Endothelial cell of umbilical vein (primary cell): ENCODE measurements around the gene ACO2. TPM values are rescaled to one million over a fixed set of nuclear protein-coding genes. Genes with fewer than 3 reads are reported as not detected.

Experiments
- BruUV-seq: library from RNA; stranded (reverse); fragments of 400-500 nt; replicated peaks from 2 replicates; lab custom pipeline; 2021; lab: Mats Ljungman, UMichigan
- CTCF ChIA-PET: fragments of 300-600, 350-600 bp; sonication (Branson Sonifier 250); formaldehyde crosslinking; loops from one replicate; lab custom pipeline; 2021; ENCODE audit warnings: antibody characterized with exemption, inconsistent platforms; lab: Charles Lee
- POLR2A ChIA-PET: fragments of 300-600, 350-600 bp; sonication (Branson Sonifier 250); formaldehyde crosslinking; loops from one replicate; lab custom pipeline; 2021; ENCODE audit warnings: antibody characterized with exemption, inconsistent platforms; lab: Charles Lee
- DNase-seq: peaks from one replicate; pipeline ENCODE4 v3.0.0-alpha.2; 2011; ENCODE audit warnings: low read depth, low spot score
- FAIRE-seq: peaks from 2 replicates; lab custom pipeline; 2011; peaks lifted over from hg19 to GRCh38; lab: Jason Lieb, UNC
- H2AFZ ChIP-seq: 2 replicates; pipeline ENCODE4 v1.6.0; 2012; ENCODE audit warnings: low read depth, low read length, control low read depth, inconsistent platforms
- H3K27ac ChIP-seq: 2 replicates; pipeline ENCODE4 v1.5.1; 2011; ENCODE audit warnings: low read depth, mild to moderate bottlenecking, control low read depth, low read length, moderate library complexity; ENCODE audit not compliant: insufficient read depth
- H3K27me3 ChIP-seq, 2 experiments: 2 replicates each; pipeline versions ENCODE4 v1.6.0 to v1.6.1; 2011; ENCODE audit warnings: low read length in 2 of 2, mixed read lengths in 1 of 2; ENCODE audit not compliant: control insufficient read depth in 2 of 2, insufficient read depth in 2 of 2
- H3K36me3 ChIP-seq, 2 experiments: 2 replicates in 1 of 2; 3 replicates in 1 of 2; pipeline ENCODE4 v1.5.1; 2011; ENCODE audit warnings: low read length in 2 of 2, mild to moderate bottlenecking in 1 of 2, moderate library complexity in 1 of 2; ENCODE audit not compliant: control insufficient read depth in 2 of 2, insufficient read depth in 2 of 2; ENCODE audit errors: extremely low read depth in 1 of 2
- H3K4me1 ChIP-seq: 3 replicates; pipeline ENCODE4 v1.5.1; 2011; ENCODE audit warnings: mild to moderate bottlenecking, low read length; ENCODE audit not compliant: control insufficient read depth, insufficient read depth; ENCODE audit errors: extremely low read depth
- H3K4me2 ChIP-seq: 2 replicates; pipeline ENCODE4 v1.6.1; 2011; ENCODE audit warnings: low read length, control low read depth, mixed read lengths; ENCODE audit not compliant: insufficient read depth
- H3K4me3 ChIP-seq, 3 experiments: fragments of 200-600 bp in 1 of 3; sonication (generic), shearing (Covaris generic) in 1 of 3; replicated peaks in 1 of 3; 2 replicates each; pipeline ENCODE4 v1.5.1; 2011 to 2016; ENCODE audit warnings: control low read depth in 3 of 3, low read length in 3 of 3, mild to moderate bottlenecking in 2 of 3, inconsistent platforms in 1 of 3, low read depth in 1 of 3, moderate library complexity in 1 of 3; ENCODE audit not compliant: insufficient read depth in 1 of 3
- H3K79me2 ChIP-seq: 2 replicates; pipeline ENCODE4 v1.6.0; 2012; ENCODE audit warnings: low read length, inconsistent platforms; ENCODE audit not compliant: control insufficient read depth, insufficient read depth
- H3K9ac ChIP-seq: replicated peaks from 2 replicates; pipeline ENCODE3; 2011; ENCODE audit warnings: low read length, control low read depth; ENCODE audit not compliant: insufficient read depth; ENCODE audit errors: extremely low read depth
- H3K9me1 ChIP-seq: replicated peaks from 3 replicates; pipeline ENCODE4 v1.6.0; 2011; ENCODE audit warnings: mild to moderate bottlenecking, low read length; ENCODE audit not compliant: control insufficient read depth, insufficient read depth; ENCODE audit errors: extremely low read depth
- H3K9me3 ChIP-seq: replicated peaks from 2 replicates; pipeline ENCODE4 v1.5.1; 2012; ENCODE audit warnings: low read length, inconsistent platforms; ENCODE audit not compliant: control insufficient read depth, insufficient read depth
- H4K20me1 ChIP-seq: replicated peaks from 2 replicates; pipeline ENCODE3; 2011; ENCODE audit warnings: mild to moderate bottlenecking, low read length; ENCODE audit not compliant: control insufficient read depth, insufficient read depth; ENCODE audit errors: extremely low read depth
- EZH2 ChIP-seq: IDR thresholded peaks from 2 replicates; pipeline ENCODE4 v1.6.1; 2012; ENCODE audit warnings: borderline replicate concordance, low read depth, mild to moderate bottlenecking, moderate library complexity, low read length, inconsistent platforms; ENCODE audit not compliant: severe bottlenecking
- FOS ChIP-seq: IDR thresholded peaks from 2 replicates; pipeline ENCODE4 v1.6.1; 2011; ENCODE audit warnings: mild to moderate bottlenecking, low read length, moderate library complexity, borderline replicate concordance; ENCODE audit not compliant: insufficient read depth
- GATA2 ChIP-seq: IDR thresholded peaks from 2 replicates; pipeline ENCODE4 v1.7.0; 2011; ENCODE audit warnings: low read depth, mild to moderate bottlenecking, moderate library complexity, mixed read lengths, low read length; ENCODE audit not compliant: insufficient read length, insufficient read depth
- JUN ChIP-seq: IDR thresholded peaks from 2 replicates; pipeline ENCODE4 v1.6.1; 2011; ENCODE audit warnings: borderline replicate concordance, low read depth; ENCODE audit not compliant: insufficient read length, insufficient read depth
- MAX ChIP-seq: IDR thresholded peaks from 2 replicates; pipeline ENCODE4 v1.6.1; 2011; ENCODE audit not compliant: insufficient read depth, insufficient read length
- MYC ChIP-seq: IDR thresholded peaks from one replicate; pipeline ENCODE4 v1.6.1; 2011; ENCODE audit warnings: mild to moderate bottlenecking, low read depth, low read length
- POLR2A ChIP-seq: IDR thresholded peaks from 2 replicates; pipeline ENCODE4 v1.6.1; 2012; ENCODE audit warnings: low read depth, mild to moderate bottlenecking, control low read depth, low read length
- POLR2AphosphoS5 ChIP-seq: IDR thresholded peaks from 2 replicates; pipeline ENCODE4 v1.6.1; 2012; ENCODE audit warnings: low read depth, mild to moderate bottlenecking, control low read depth, low read length, moderate library complexity; ENCODE audit not compliant: insufficient read depth
- dilution Hi-C: fragments of 300-500 bp; cut with MboI; formaldehyde crosslinking; loops from one replicate; pipeline ENCODE4 v1.15.0; 2019; ENCODE audit warnings: low sequenced_read_pairs; ENCODE audit not compliant: extremely low pct_ligation_motif_present
- intact Hi-C: fragments of 100-400 bp; cut with micrococcal nuclease; formaldehyde crosslinking; loops from one replicate; pipeline ENCODE4 v1.10.0; 2022
- polyA plus RNA-seq, 4 experiments: library from polyadenylated mRNA; depleted of rRNA in 3 of 4; stranded (reverse) in 3 of 4; unstranded in 1 of 4; fragments of >200 nt; gene quantifications; 2 replicates each; pipeline versions ENCODE4 v1.2.1 to v1.2.3, GENCODE V29; 2011 to 2012; ENCODE audit warnings: missing spikeins in 1 of 4
- total RNA-seq: library from RNA; stranded (reverse); gene quantifications from 2 replicates; pipeline ENCODE4 v1.2.3, GENCODE V29; 2021
- TF ChIP-seq, protein P1 (sequence below), 2 donors: IDR thresholded peaks; 1 replicate in 1 of 2; 2 replicates in 1 of 2; pipeline ENCODE4 v1.5.1; 2011; ENCODE audit warnings: low read length in 2 of 2, mild to moderate bottlenecking in 2 of 2, moderate library complexity in 2 of 2, control low read depth in 1 of 2, inconsistent platforms in 1 of 2, low read depth in 1 of 2; ENCODE audit not compliant: insufficient read depth in 1 of 2; ENCODE audit errors: extremely low read depth in 1 of 2

The ACO2 gene
- total and polyA plus RNA-seq, 2 donors (not counting 3 experiments of a cell fraction or from before 2014, with no cell fraction given): 63.8 to 79.7 TPM

DNA sequence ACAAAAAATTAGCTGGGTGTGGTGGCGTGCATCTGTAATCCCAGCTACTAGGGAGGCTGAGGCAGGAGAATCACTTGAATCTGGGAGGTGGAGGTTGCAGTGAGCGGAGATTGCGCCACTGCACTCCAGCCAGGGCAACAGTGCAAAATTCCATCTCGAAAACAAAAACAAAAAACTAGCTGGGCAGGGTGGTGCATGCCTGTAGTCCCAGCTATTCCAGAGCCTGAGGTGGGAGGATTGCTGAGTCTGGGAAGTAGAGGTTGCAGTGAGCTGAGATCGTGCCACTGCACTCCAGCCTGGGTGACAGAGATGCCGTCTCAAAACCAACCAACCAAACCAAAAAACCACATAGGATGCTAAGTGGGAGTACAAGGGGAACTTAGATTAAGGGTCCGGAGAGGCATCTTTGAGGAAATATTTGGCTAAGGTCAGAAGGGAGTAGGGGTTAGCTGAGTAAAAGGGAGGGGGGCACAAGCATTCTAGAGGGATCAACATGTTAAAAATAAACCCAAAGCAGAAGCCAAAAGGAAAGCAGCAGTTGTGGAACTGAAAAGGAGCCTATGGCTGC is 10.7 kb upstream of the ACO2 start:
- dilution Hi-C loops: no loop called here
- Histone ChIP-seq H3K4me3 (no peak overlapping the region), H2AFZ (no peak overlapping the region), H4K20me1 (no peaks in the 10 kb centered on the region), H3K9me1 (no peaks in the 10 kb centered on the region), H3K79me2 (no peaks in the 10 kb centered on the region), H3K36me3 (peaks cover 9 to 14% of the 10 kb centered on the region in 2 experiments), H3K27me3 (no peaks in the 10 kb centered on the region), H3K4me1 (no peaks in the 10 kb centered on the region), H3K9me3 (no peaks in the 10 kb centered on the region), H3K27ac (no peak overlapping the region), H3K9ac (no peak overlapping the region), H3K4me2 (no peak overlapping the region)
- FAIRE-seq (no peak), DNase-seq (no peak)
- CTCF ChIA-PET: interaction anchor here (1.2 to 1.9 kb wide), 4 partner anchors 11 to 69 kb away, joined by 3 to 5 read pairs (median 4); partner anchors contain the start of genes ACO2 and PHF5A
- no TSS peak for BruUV-seq
- intact Hi-C loops: no loop called here
- TF ChIP-seq JUN: no peak
- TF ChIP-seq, protein P1, sequence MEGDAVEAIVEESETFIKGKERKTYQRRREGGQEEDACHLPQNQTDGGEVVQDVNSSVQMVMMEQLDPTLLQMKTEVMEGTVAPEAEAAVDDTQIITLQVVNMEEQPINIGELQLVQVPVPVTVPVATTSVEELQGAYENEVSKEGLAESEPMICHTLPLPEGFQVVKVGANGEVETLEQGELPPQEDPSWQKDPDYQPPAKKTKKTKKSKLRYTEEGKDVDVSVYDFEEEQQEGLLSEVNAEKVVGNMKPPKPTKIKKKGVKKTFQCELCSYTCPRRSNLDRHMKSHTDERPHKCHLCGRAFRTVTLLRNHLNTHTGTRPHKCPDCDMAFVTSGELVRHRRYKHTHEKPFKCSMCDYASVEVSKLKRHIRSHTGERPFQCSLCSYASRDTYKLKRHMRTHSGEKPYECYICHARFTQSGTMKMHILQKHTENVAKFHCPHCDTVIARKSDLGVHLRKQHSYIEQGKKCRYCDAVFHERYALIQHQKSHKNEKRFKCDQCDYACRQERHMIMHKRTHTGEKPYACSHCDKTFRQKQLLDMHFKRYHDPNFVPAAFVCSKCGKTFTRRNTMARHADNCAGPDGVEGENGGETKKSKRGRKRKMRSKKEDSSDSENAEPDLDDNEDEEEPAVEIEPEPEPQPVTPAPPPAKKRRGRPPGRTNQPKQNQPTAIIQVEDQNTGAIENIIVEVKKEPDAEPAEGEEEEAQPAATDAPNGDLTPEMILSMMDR (IDR thresholded peaks at IDR 0.05; ENCODE audit: extremely low read depth in 1 of 2, insufficient read depth in 1 of 2, low read depth in 1 of 2, low read length in 2 of 2): no peak
- TF ChIP-seq FOS: no peak
- TF ChIP-seq EZH2: no peak
- TF ChIP-seq POLR2AphosphoS5: no peak
- TF ChIP-seq MYC: no peak
- TF ChIP-seq GATA2: no peak
- TF ChIP-seq POLR2A: no peak
- TF ChIP-seq MAX: no peak
- POLR2A ChIA-PET: interaction anchor here (2.0 kb wide), 1 partner anchor 10 kb away, joined by 7 read pairs; the partner anchor contains the start of genes ACO2 and PHF5A
